Keratinocyte (primary cell): ENCODE data around the gene SMIM36. TPM values are rescaled to one million over a fixed set of nuclear protein-coding genes. Genes with fewer than 3 reads are reported as not detected.

Source experiments
- DNase-seq: peaks from one replicate; pipeline ENCODE4 v3.0.0-alpha.2; 2011; ENCODE audit warnings: low read depth, missing footprints, low spot score
- FAIRE-seq: peaks from 2 replicates; lab custom pipeline; 2011; peaks lifted over from hg19 to GRCh38; lab: Jason Lieb, UNC
- H2AFZ ChIP-seq: 2 replicates; pipeline ENCODE4 v1.6.0; 2012; ENCODE audit warnings: low read length, control low read depth, inconsistent platforms; ENCODE audit not compliant: control insufficient read depth
- H3K27ac ChIP-seq: 2 replicates; pipeline ENCODE4 v1.5.1; 2011; ENCODE audit warnings: low read length; ENCODE audit not compliant: control insufficient read depth, insufficient read depth
- H3K27me3 ChIP-seq: 3 replicates; pipeline ENCODE4 v1.6.0; 2011; ENCODE audit warnings: low read length; ENCODE audit not compliant: control insufficient read depth, insufficient read depth; ENCODE audit errors: extremely low read depth
- H3K36me3 ChIP-seq, 2 experiments: 2 replicates in 1 of 2; 3 replicates in 1 of 2; pipeline ENCODE4 v1.5.1; 2011; ENCODE audit warnings: low read length in 2 of 2, mild to moderate bottlenecking in 1 of 2; ENCODE audit not compliant: control insufficient read depth in 2 of 2, insufficient read depth in 2 of 2; ENCODE audit errors: extremely low read depth in 1 of 2
- H3K4me1 ChIP-seq: 3 replicates; pipeline ENCODE4 v1.5.1; 2011; ENCODE audit warnings: low read length; ENCODE audit not compliant: control insufficient read depth, insufficient read depth; ENCODE audit errors: extremely low read depth
- H3K4me2 ChIP-seq: 3 replicates; pipeline ENCODE4 v1.6.0; 2011; ENCODE audit warnings: low read depth, low read length; ENCODE audit not compliant: control insufficient read depth, insufficient read depth; ENCODE audit errors: extremely low read depth
- H3K4me3 ChIP-seq, 3 experiments: fragments of 200-600 bp in 1 of 3; sonication (generic) in 1 of 3; 2 replicates in 2 of 3; 3 replicates in 1 of 3; pipeline ENCODE4 v1.5.1; 2011 to 2016; ENCODE audit warnings: low read length in 3 of 3, mild to moderate bottlenecking in 3 of 3, control low read depth in 2 of 3, inconsistent platforms in 1 of 3, low read depth in 1 of 3, mixed read lengths in 1 of 3, mixed run types in 1 of 3, moderate library complexity in 1 of 3; ENCODE audit not compliant: control insufficient read depth in 2 of 3, insufficient read depth in 2 of 3; ENCODE audit errors: extremely low read depth in 1 of 3
- H3K79me2 ChIP-seq: 2 replicates; pipeline ENCODE4 v1.6.0; 2012; ENCODE audit warnings: low read length; ENCODE audit not compliant: control insufficient read depth, insufficient read depth
- H3K9ac ChIP-seq: 3 replicates; pipeline ENCODE4 v1.6.0; 2011; ENCODE audit warnings: low read length; ENCODE audit not compliant: control insufficient read depth, insufficient read depth; ENCODE audit errors: extremely low read depth
- H3K9me1 ChIP-seq: 3 replicates; pipeline ENCODE4 v1.6.0; 2011; ENCODE audit warnings: low read length; ENCODE audit not compliant: control insufficient read depth, insufficient read depth; ENCODE audit errors: extremely low read depth
- H3K9me3 ChIP-seq: 2 replicates; pipeline ENCODE4 v1.5.1; 2012; ENCODE audit warnings: low read depth, low read length; ENCODE audit not compliant: control insufficient read depth
- H4K20me1 ChIP-seq: 3 replicates; pipeline ENCODE4 v1.6.0; 2011; ENCODE audit warnings: low read length; ENCODE audit not compliant: control insufficient read depth, insufficient read depth; ENCODE audit errors: extremely low read depth
- EZH2 ChIP-seq: IDR thresholded peaks from one replicate; pipeline ENCODE4 v1.6.1; 2012; ENCODE audit warnings: inconsistent platforms, mild to moderate bottlenecking, low read length, moderate library complexity
- dilution Hi-C: fragments of 300-500 bp; cut with MboI; formaldehyde crosslinking; loops from one replicate; pipeline ENCODE4 v1.7.0; 2020; ENCODE audit warnings: low sequenced_read_pairs; ENCODE audit not compliant: extremely low pct_ligation_motif_present
- polyA plus RNA-seq, 5 experiments: library from polyadenylated mRNA; depleted of rRNA in 3 of 5; stranded (reverse) in 3 of 5; stranded (forward) in 1 of 5; unstranded in 1 of 5; fragments of >200 nt; gene quantifications; 1 replicate in 1 of 5; 2 replicates in 3 of 5; 3 replicates in 1 of 5; pipeline versions ENCODE4 v1.2.1 to v1.2.3, GENCODE V29; 2011 to 2012; ENCODE audit warnings: missing spikeins in 2 of 5, low read depth in 1 of 5, low replicate concordance in 1 of 5
- TF ChIP-seq, protein P1 (sequence below), 3 experiments: IDR thresholded peaks in 1 of 3; conservative IDR thresholded peaks in 1 of 3; optimal IDR thresholded peaks in 1 of 3; 2 replicates in 2 of 3; 3 replicates in 1 of 3; pipeline versions ENCODE3 to v1.5.1; 2011; ENCODE audit warnings: low read length in 3 of 3, mild to moderate bottlenecking in 3 of 3, moderate library complexity in 2 of 3, control low read depth in 1 of 3, inconsistent platforms in 1 of 3; ENCODE audit not compliant: insufficient read depth in 2 of 3; ENCODE audit errors: extremely low read depth in 1 of 3

The SMIM36 gene
- polyA plus RNA-seq, 1 donor (not counting 4 experiments of a cell fraction or from before 2014, with no cell fraction given) = not detected

DNA sequence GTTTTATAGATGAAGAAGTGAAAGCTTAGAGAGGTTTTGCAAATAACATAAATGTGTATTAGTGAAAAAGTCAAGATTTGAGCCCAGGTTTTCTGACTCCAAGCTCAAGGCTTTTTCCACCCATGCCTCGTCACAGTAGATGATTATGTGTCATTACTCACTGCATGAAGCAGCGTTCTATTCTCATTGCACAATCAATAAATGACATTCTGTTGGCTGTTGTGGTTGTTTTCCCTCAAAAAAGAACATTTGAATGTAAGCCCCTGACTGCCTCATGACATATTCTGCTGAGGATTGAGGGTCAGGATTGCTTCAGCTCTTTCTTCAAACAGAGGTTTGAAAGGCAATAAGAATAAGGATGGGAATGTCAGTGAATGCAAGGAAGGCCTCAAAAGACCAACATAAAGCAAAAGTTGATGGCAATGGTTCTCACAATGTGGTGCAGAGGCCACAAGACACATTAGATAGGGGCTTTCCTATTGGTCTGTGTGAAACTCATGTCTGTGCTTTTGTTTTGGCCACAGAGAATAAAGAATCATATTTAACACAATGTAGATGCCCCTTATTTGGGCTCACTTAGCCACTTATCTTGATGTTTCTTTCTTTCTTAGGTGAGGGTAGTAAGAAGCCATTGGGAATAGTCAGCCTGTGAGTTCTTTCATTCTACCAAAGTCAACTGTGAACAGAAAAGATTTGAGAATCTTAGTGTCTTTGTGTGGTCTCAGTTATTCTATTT, 84.2 kb downstream of the SMIM36 start:
- H3K4me3 ChIP-seq = no peak overlapping the region
- H4K20me1 ChIP-seq = no peaks in the 10 kb centered on the region
- no peaks in the 10 kb centered on the region for H3K9me3 ChIP-seq
- H3K4me2 ChIP-seq = no peak overlapping the region
- no peaks in the 10 kb centered on the region for H3K9me1 ChIP-seq
- H3K27me3 ChIP-seq = peaks cover 14% of the 10 kb centered on the region
- H3K9ac ChIP-seq = no peak overlapping the region
- H2AFZ ChIP-seq = no peak overlapping the region
- dilution Hi-C loops = no loop called here
- peaks cover 3% of the 10 kb centered on the region for H3K4me1 ChIP-seq
- no peak for TF ChIP-seq EZH2
- TF ChIP-seq, protein P1, sequence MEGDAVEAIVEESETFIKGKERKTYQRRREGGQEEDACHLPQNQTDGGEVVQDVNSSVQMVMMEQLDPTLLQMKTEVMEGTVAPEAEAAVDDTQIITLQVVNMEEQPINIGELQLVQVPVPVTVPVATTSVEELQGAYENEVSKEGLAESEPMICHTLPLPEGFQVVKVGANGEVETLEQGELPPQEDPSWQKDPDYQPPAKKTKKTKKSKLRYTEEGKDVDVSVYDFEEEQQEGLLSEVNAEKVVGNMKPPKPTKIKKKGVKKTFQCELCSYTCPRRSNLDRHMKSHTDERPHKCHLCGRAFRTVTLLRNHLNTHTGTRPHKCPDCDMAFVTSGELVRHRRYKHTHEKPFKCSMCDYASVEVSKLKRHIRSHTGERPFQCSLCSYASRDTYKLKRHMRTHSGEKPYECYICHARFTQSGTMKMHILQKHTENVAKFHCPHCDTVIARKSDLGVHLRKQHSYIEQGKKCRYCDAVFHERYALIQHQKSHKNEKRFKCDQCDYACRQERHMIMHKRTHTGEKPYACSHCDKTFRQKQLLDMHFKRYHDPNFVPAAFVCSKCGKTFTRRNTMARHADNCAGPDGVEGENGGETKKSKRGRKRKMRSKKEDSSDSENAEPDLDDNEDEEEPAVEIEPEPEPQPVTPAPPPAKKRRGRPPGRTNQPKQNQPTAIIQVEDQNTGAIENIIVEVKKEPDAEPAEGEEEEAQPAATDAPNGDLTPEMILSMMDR (optimal IDR thresholded peaks at IDR 0.05 in 1 of 3, IDR thresholded peaks at IDR 0.05 in 1 of 3, conservative IDR thresholded peaks at IDR 0.05 in 1 of 3; ENCODE audit: extremely low read depth in 1 of 3, insufficient read depth in 2 of 3, low read length in 3 of 3) = no peak
- DNase-seq (no peak), FAIRE-seq (no peak)
- no peak overlapping the region for H3K27ac ChIP-seq
- H3K79me2 ChIP-seq = no peaks in the 10 kb centered on the region
- H3K36me3 ChIP-seq = no peaks in the 10 kb centered on the region

DNA sequence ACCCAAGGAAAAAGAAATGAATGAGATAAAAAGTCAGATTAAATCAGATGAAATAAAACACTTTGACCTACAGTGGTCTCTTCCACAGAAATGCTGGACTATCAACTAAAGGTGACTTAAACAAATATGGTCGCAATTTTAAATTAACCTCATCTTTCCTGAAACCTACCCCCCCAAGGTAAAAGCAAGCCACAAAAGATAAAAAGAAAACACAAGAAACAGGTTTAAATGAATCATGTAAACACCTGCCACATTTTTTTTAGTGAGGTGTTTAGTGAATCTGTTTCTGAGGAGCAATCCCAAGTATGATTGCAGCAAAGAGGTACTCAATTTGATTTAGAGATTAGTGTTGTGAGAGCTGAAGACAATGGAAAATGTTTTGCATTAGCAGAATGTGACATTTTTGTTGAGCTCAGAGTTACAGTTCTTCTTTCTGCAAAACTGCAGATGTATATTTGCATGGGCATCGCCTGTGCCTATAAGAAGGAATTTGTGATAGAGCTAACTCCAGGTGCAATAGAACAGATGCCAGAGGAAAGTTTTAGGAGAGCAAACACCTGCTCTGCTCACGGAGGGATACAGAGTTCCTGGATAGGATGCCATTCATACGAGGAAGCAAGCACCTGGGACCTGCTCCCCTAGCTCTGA, 86.2 kb downstream of the SMIM36 start:
- no peak overlapping the region for H3K27ac ChIP-seq
- no peak for DNase-seq
- dilution Hi-C loops = no loop called here

More for the DNA sequence above, 86.2 kb downstream of the SMIM36 start:
- TF ChIP-seq EZH2 = no peak
- H3K36me3 ChIP-seq = no peaks in the 10 kb centered on the region
- H3K27me3 ChIP-seq = peaks cover 14% of the 10 kb centered on the region
- no peak overlapping the region for H3K9ac ChIP-seq
- H2AFZ ChIP-seq = no peak overlapping the region
- no peaks in the 10 kb centered on the region for H3K9me3 ChIP-seq
- peaks cover 8% of the 10 kb centered on the region for H3K4me1 ChIP-seq
- no peaks in the 10 kb centered on the region for H4K20me1 ChIP-seq
- H3K9me1 ChIP-seq = no peaks in the 10 kb centered on the region
- H3K79me2 ChIP-seq = peaks cover 2% of the 10 kb centered on the region
- no peak for FAIRE-seq
- H3K4me2 ChIP-seq = no peak overlapping the region
- H3K4me3 ChIP-seq = no peak overlapping the region
